ENCODE data around the gene SENP1.

SENP1 gene

GRCh38 chr12:48092611-48093010 lies 13.3 kb downstream of the SENP1 start:
- no peak for TF ChIP-seq CTCF (conservative IDR thresholded peaks at IDR 0.05; ENCODE audit: control insufficient read depth, insufficient read depth, low read depth, low read length)
- H3K4me3 ChIP-seq (ENCODE audit: control insufficient read depth, low read depth, low read length) = no peak overlapping the region
- no peak for DNase-seq (ENCODE audit: low read depth)

- no peak for TF ChIP-seq CTCF (conservative IDR thresholded peaks at IDR 0.05; ENCODE audit: control insufficient read depth, insufficient read depth, low read depth, low read length)
- H3K4me3 ChIP-seq (ENCODE audit: control insufficient read depth, low read depth, low read length) = no peak overlapping the region
- DNase-seq (ENCODE audit: low read depth) = no peak
Observed at GRCh38 chr12:48086327-48086726, 19.6 kb downstream of the SENP1 start.

GRCh38 chr12:48084841-48085460 lies 20.9 kb downstream of the SENP1 start:
- no peak for TF ChIP-seq CTCF (conservative IDR thresholded peaks at IDR 0.05; ENCODE audit: control insufficient read depth, insufficient read depth, low read depth, low read length)
- no peak overlapping the region for H3K4me3 ChIP-seq (ENCODE audit: control insufficient read depth, low read depth, low read length)
- no peak for DNase-seq (ENCODE audit: low read depth)

GRCh38 chr12:48084066-48084465 lies 21.8 kb downstream of the SENP1 start:
- peak; percentile 35 for DNase-seq (ENCODE audit: low read depth)

GRCh38 chr12:48080821-48081220 lies 25.1 kb downstream of the SENP1 start:
- H3K4me3 ChIP-seq (ENCODE audit: control insufficient read depth, low read depth, low read length) = no peak overlapping the region
- no peak for DNase-seq (ENCODE audit: low read depth)
- TF ChIP-seq CTCF (conservative IDR thresholded peaks at IDR 0.05; ENCODE audit: control insufficient read depth, insufficient read depth, low read depth, low read length) = no peak

More at GRCh38 chr12:48084066-48084465, 21.8 kb downstream of the SENP1 start:
- peak; percentile 26 for TF ChIP-seq CTCF (conservative IDR thresholded peaks at IDR 0.05; ENCODE audit: control insufficient read depth, insufficient read depth, low read depth, low read length)
- H3K4me3 ChIP-seq (ENCODE audit: control insufficient read depth, low read depth, low read length) = no peak overlapping the region

GRCh38 chr12:48080285-48080684 lies 25.6 kb downstream of the SENP1 start:
- no peak for DNase-seq (ENCODE audit: low read depth)
- TF ChIP-seq CTCF (conservative IDR thresholded peaks at IDR 0.05; ENCODE audit: control insufficient read depth, insufficient read depth, low read depth, low read length) = no peak
- H3K4me3 ChIP-seq (ENCODE audit: control insufficient read depth, low read depth, low read length) = no peak overlapping the region

- DNase-seq (ENCODE audit: low read depth) = peak; percentile 62
- TF ChIP-seq CTCF (conservative IDR thresholded peaks at IDR 0.05; ENCODE audit: control insufficient read depth, insufficient read depth, low read depth, low read length) = no peak
Observed at GRCh38 chr12:48078901-48079300, 27.0 kb downstream of the SENP1 start.

More at GRCh38 chr12:48078901-48079300, 27.0 kb downstream of the SENP1 start:
- no peak overlapping the region for H3K4me3 ChIP-seq (ENCODE audit: control insufficient read depth, low read depth, low read length)

Data from fibroblast of mammary gland (primary cell).